HepG2 (cell line): ENCODE measurements around the gene COASY. TPM values are rescaled to one million over a fixed set of nuclear protein-coding genes. Genes with fewer than 3 reads are reported as not detected.
A peak's percentile ranks its signal among the peaks of the same experiment; 100 is the strongest.

Experiments used
- ATM ChIP-seq: fragments of 450-650 bp; IDR thresholded peaks from 2 replicates; pipeline ENCODE4 v1.7.1; 2017; ENCODE audit warnings: mild to moderate bottlenecking, borderline replicate concordance
- POLR2G ChIP-seq: fragments of 200-400 bp; formaldehyde crosslinking; IDR thresholded peaks from 2 replicates; pipeline ENCODE4 v1.6.1; 2018; ENCODE audit warnings: mild to moderate bottlenecking, low read depth, low read length, moderate library complexity
- ZBTB38 ChIP-seq: sonication (generic); formaldehyde crosslinking; IDR thresholded peaks from 2 replicates; pipeline ENCODE4 v1.5.1; 2020; ENCODE audit warnings: mild to moderate bottlenecking, missing genetic modification reagents
- ZNF7 ChIP-seq: IDR thresholded peaks from 2 replicates; pipeline ENCODE4 v1.6.1; 2016; ENCODE audit warnings: missing biosample characterization, missing genetic modification reagents
- polyA plus RNA-seq, 8 experiments: library from polyadenylated mRNA; depleted of rRNA in 3 of 8; stranded (reverse) in 7 of 8; unstranded in 1 of 8; fragments of >200 nt; fragmentation: Illumina TruSeq in 4 of 8; extraction: Trizol in 4 of 8; gene quantifications; 2 replicates each; pipeline versions ENCODE4 v1.2.1 to v1.2.3, GENCODE V29; 2011 to 2016; ENCODE audit warnings: low read depth in 4 of 8, missing spikeins in 1 of 8, mixed read lengths in 1 of 8; ENCODE audit not compliant: insufficient read depth in 1 of 8
- total RNA-seq, 5 experiments: library from RNA; depleted of rRNA; stranded (reverse); fragments of >200 nt; fragmentation: Illumina TruSeq; extraction: Trizol; gene quantifications; 2 replicates each; pipeline ENCODE4 v1.2.3, GENCODE V29; 2016; ENCODE audit warnings: low read depth in 1 of 5
- TF ChIP-seq, protein P1 (sequence below): sonication (generic); formaldehyde crosslinking; IDR thresholded peaks from 2 replicates; pipeline ENCODE4 v1.5.0; 2020; ENCODE audit warnings: missing genetic modification reagents, mild to moderate bottlenecking, borderline replicate concordance
- TF ChIP-seq, protein P2 (sequence below): sonication (generic); formaldehyde crosslinking; IDR thresholded peaks from 2 replicates; pipeline ENCODE4 v1.4.0; 2020; ENCODE audit warnings: missing genetic modification reagents, mild to moderate bottlenecking, borderline replicate concordance
- TF ChIP-seq, protein P3 (sequence below): sonication (generic); formaldehyde crosslinking; IDR thresholded peaks from 2 replicates; pipeline ENCODE4 v1.4.0; 2020; ENCODE audit warnings: missing genetic modification reagents
- TF ChIP-seq, protein P4 (sequence below): sonication (generic); formaldehyde crosslinking; IDR thresholded peaks from 2 replicates; pipeline ENCODE4 v1.5.0; 2020; ENCODE audit warnings: mild to moderate bottlenecking, missing genetic modification reagents
- TF ChIP-seq, protein P5 (sequence below): sonication (generic); formaldehyde crosslinking; IDR thresholded peaks from 2 replicates; pipeline ENCODE4 v1.8.1; 2023; ENCODE audit warnings: mild to moderate bottlenecking, missing genetic modification reagents, borderline replicate concordance
- TF ChIP-seq, protein P6 (sequence below): sonication (generic); formaldehyde crosslinking; IDR thresholded peaks from 2 replicates; pipeline ENCODE4 v1.5.0; 2020; ENCODE audit warnings: missing genetic modification reagents
- TF ChIP-seq, protein P7 (sequence below): sonication (generic); formaldehyde crosslinking; IDR thresholded peaks from 2 replicates; pipeline ENCODE4 v1.4.0; 2020; ENCODE audit warnings: missing genetic modification reagents, mild to moderate bottlenecking, borderline replicate concordance
- TF ChIP-seq, protein P8 (sequence below): IDR thresholded peaks from 2 replicates; pipeline ENCODE4 v1.6.1; 2016; ENCODE audit warnings: mild to moderate bottlenecking, missing biosample characterization, missing genetic modification reagents

Gene COASY
- total and polyA plus RNA-seq, 2 of the 13 experiments (the other 11 are each of a cell fraction or from before 2014, with no cell fraction given), result 90.7 to 125 TPM

DNA sequence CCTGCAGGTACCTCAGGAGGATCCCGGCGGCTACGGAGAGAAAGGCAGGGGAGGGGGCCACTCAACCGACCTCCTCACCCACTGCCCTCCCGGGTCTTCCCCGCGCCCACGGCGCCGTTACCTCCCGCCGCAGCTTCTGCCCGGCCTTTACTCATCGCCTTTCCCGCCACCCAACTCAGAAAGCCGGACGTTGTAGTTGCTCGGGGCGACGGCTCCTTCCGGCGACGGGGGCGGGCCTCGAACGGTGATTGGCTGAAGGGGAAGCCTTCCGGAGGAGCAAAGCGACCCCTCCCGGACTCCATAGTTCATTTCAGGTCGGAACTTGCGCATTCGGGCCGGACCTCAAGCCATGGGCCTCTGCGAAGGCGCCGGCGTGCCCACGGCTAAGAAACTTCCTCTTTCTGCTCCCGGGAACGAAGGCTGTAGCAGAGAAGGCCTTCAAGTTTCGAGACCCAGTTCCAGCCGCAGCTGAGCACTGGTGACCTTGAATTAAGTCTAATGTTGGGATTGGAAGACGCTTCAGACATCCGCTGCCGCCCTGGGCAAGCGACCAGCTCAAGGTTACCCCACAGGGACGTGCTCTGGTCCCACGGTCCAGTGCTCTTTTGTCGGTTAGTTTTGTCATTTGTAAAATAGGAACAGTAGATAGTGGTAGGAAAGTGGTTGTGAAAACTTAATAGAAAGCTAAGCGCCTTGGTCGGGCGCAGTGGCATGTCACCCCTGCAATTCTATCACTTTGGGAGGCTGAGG is 15.8 kb downstream of the COASY start, which contains the start of gene PSMC3IP (continued):
- TF ChIP-seq, protein P1, sequence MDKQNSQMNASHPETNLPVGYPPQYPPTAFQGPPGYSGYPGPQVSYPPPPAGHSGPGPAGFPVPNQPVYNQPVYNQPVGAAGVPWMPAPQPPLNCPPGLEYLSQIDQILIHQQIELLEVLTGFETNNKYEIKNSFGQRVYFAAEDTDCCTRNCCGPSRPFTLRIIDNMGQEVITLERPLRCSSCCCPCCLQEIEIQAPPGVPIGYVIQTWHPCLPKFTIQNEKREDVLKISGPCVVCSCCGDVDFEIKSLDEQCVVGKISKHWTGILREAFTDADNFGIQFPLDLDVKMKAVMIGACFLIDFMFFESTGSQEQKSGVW, result no peak
- TF ChIP-seq, protein P2, sequence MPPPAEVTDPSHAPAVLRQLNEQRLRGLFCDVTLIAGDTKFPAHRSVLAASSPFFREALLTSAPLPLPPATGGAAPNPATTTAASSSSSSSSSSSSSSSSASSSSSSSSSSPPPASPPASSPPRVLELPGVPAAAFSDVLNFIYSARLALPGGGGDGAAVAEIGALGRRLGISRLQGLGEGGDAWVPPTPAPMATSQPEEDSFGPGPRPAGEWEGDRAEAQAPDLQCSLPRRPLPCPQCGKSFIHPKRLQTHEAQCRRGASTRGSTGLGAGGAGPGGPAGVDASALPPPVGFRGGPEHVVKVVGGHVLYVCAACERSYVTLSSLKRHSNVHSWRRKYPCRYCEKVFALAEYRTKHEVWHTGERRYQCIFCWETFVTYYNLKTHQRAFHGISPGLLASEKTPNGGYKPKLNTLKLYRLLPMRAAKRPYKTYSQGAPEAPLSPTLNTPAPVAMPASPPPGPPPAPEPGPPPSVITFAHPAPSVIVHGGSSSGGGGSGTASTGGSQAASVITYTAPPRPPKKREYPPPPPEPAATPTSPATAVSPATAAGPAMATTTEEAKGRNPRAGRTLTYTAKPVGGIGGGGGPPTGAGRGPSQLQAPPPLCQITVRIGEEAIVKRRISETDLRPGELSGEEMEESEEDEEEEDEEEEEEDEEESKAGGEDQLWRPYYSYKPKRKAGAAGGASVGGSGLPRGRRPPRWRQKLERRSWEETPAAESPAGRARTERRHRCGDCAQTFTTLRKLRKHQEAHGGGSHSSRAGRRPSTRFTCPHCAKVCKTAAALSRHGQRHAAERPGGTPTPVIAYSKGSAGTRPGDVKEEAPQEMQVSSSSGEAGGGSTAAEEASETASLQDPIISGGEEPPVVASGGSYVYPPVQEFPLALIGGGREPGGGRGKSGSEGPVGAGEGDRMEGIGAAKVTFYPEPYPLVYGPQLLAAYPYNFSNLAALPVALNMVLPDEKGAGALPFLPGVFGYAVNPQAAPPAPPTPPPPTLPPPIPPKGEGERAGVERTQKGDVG (CRISPR knock-in tag), result peak; percentile 80; the same call in 1 of the 2 replicates
- TF ChIP-seq POLR2G, result peak; percentile 97
- TF ChIP-seq, protein P3, sequence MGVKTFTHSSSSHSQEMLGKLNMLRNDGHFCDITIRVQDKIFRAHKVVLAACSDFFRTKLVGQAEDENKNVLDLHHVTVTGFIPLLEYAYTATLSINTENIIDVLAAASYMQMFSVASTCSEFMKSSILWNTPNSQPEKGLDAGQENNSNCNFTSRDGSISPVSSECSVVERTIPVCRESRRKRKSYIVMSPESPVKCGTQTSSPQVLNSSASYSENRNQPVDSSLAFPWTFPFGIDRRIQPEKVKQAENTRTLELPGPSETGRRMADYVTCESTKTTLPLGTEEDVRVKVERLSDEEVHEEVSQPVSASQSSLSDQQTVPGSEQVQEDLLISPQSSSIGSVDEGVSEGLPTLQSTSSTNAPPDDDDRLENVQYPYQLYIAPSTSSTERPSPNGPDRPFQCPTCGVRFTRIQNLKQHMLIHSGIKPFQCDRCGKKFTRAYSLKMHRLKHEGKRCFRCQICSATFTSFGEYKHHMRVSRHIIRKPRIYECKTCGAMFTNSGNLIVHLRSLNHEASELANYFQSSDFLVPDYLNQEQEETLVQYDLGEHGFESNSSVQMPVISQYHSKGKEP (CRISPR knock-in tag), result no peak; the same call in 1 of the 2 replicates
- TF ChIP-seq, protein P4, sequence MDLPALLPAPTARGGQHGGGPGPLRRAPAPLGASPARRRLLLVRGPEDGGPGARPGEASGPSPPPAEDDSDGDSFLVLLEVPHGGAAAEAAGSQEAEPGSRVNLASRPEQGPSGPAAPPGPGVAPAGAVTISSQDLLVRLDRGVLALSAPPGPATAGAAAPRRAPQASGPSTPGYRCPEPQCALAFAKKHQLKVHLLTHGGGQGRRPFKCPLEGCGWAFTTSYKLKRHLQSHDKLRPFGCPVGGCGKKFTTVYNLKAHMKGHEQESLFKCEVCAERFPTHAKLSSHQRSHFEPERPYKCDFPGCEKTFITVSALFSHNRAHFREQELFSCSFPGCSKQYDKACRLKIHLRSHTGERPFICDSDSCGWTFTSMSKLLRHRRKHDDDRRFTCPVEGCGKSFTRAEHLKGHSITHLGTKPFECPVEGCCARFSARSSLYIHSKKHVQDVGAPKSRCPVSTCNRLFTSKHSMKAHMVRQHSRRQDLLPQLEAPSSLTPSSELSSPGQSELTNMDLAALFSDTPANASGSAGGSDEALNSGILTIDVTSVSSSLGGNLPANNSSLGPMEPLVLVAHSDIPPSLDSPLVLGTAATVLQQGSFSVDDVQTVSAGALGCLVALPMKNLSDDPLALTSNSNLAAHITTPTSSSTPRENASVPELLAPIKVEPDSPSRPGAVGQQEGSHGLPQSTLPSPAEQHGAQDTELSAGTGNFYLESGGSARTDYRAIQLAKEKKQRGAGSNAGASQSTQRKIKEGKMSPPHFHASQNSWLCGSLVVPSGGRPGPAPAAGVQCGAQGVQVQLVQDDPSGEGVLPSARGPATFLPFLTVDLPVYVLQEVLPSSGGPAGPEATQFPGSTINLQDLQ (CRISPR knock-in tag), result peak; percentile 85; the same call in 1 of the 2 replicates
- no peak for TF ChIP-seq ATM
- TF ChIP-seq ZBTB38 (CRISPR knock-in tag), result 0 out of 2 replicates have a peak, but pooled peaks have one; percentile 29
- TF ChIP-seq, protein P5, sequence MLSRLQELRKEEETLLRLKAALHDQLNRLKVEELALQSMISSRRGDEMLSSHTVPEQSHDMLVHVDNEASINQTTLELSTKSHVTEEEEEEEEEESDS (CRISPR knock-in tag), result no peak
- TF ChIP-seq, protein P6, sequence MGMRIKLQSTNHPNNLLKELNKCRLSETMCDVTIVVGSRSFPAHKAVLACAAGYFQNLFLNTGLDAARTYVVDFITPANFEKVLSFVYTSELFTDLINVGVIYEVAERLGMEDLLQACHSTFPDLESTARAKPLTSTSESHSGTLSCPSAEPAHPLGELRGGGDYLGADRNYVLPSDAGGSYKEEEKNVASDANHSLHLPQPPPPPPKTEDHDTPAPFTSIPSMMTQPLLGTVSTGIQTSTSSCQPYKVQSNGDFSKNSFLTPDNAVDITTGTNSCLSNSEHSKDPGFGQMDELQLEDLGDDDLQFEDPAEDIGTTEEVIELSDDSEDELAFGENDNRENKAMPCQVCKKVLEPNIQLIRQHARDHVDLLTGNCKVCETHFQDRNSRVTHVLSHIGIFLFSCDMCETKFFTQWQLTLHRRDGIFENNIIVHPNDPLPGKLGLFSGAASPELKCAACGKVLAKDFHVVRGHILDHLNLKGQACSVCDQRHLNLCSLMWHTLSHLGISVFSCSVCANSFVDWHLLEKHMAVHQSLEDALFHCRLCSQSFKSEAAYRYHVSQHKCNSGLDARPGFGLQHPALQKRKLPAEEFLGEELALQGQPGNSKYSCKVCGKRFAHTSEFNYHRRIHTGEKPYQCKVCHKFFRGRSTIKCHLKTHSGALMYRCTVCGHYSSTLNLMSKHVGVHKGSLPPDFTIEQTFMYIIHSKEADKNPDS (CRISPR knock-in tag), result no peak
- TF ChIP-seq, protein P7, sequence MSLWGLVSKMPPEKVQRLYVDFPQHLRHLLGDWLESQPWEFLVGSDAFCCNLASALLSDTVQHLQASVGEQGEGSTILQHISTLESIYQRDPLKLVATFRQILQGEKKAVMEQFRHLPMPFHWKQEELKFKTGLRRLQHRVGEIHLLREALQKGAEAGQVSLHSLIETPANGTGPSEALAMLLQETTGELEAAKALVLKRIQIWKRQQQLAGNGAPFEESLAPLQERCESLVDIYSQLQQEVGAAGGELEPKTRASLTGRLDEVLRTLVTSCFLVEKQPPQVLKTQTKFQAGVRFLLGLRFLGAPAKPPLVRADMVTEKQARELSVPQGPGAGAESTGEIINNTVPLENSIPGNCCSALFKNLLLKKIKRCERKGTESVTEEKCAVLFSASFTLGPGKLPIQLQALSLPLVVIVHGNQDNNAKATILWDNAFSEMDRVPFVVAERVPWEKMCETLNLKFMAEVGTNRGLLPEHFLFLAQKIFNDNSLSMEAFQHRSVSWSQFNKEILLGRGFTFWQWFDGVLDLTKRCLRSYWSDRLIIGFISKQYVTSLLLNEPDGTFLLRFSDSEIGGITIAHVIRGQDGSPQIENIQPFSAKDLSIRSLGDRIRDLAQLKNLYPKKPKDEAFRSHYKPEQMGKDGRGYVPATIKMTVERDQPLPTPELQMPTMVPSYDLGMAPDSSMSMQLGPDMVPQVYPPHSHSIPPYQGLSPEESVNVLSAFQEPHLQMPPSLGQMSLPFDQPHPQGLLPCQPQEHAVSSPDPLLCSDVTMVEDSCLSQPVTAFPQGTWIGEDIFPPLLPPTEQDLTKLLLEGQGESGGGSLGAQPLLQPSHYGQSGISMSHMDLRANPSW, result peak; percentile 74; the same call in 1 of the 2 replicates
- TF ChIP-seq, protein P8, sequence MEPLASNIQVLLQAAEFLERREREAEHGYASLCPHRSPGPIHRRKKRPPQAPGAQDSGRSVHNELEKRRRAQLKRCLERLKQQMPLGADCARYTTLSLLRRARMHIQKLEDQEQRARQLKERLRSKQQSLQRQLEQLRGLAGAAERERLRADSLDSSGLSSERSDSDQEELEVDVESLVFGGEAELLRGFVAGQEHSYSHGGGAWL, result peak; percentile 77
- peak; percentile 49; the same call in 1 of the 2 replicates for TF ChIP-seq ZNF7 (CRISPR knock-in tag)
